Stimulated activated naive CD4-positive, alpha-beta T cell (primary cell): Measurements from ENCODE around the gene RAX2.

Experiments
- DNase-seq, 6 experiments: peaks; one replicate each; lab custom pipeline; 2025; lab: John Stamatoyannopoulos, UW

The RAX2 gene

GRCh38 chr19:3730457-3730958 lies 41.5 kb downstream of the RAX2 start:
- DNase-seq = no peak

GRCh38 chr19:3725640-3726310 lies 46.3 kb downstream of the RAX2 start:
- no peak for DNase-seq

- no peak for DNase-seq
Measured at GRCh38 chr19:3725121-3725520, 46.9 kb downstream of the RAX2 start.

- DNase-seq = no peak
Measured at GRCh38 chr19:3723883-3724282, 48.1 kb downstream of the RAX2 start.

GRCh38 chr19:3723110-3723488 lies 48.9 kb downstream of the RAX2 start:
- DNase-seq = no peak

GRCh38 chr19:3722443-3723109 lies 49.5 kb downstream of the RAX2 start:
- no peak for DNase-seq

GRCh38 chr19:3721887-3722442 lies 50.1 kb downstream of the RAX2 start:
- DNase-seq = no peak

- peak; percentile 74 to 86 (median 80) for DNase-seq
Measured at GRCh38 chr19:3721131-3721886, 50.7 kb downstream of the RAX2 start.

- DNase-seq = no peak
Measured at GRCh38 chr19:3720349-3720917, 51.6 kb downstream of the RAX2 start.

GRCh38 chr19:3719868-3720267 lies 52.2 kb downstream of the RAX2 start:
- DNase-seq = no peak
